ENCODE results near the gene NCOA6. TPM values are rescaled to one million over a fixed set of nuclear protein-coding genes. Genes with fewer than 3 reads are reported as not detected.
"Not testable (repeated sequence)": the region's sequence is repeated elsewhere in the genome, so short reads cannot be mapped to it uniquely, and the experiment has no call there.

NCOA6 gene
- total RNA-seq, 1 donor from 2014 or later = 80.7 TPM

DNA sequence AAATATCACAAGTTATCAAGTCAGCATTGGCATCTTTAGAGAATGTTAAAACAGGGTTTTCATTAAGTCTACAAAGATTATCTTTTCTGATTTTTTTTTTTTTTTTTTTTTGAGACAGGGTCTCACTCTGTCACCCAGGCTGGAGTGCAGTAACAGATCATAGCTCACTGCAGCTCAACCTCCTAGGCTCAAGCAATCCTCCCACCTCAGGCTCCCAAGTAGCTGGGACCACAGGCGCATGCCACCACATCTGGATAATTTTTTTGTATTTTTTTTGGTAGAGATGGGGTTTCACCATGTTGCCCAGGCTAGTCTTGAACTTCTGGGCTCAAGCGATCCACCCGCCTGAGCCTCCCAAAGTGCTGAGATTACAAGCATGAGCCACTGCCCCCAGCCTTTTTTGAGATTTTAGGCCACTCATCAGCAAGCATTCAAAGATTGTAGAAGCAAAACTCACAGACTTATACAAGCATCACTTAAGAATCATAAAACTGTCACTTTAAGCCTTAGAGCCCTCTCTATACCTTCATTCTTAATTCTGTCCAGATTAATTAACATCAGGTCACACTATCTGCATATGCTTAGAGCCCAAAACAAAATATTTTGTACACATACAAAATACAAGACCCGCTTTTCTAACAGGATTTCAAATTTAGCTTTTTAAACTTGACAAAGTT is 32.6 kb downstream of the NCOA6 start:
- Mint-ChIP-seq H3K36me3 (ENCODE audit: insufficient read depth) (peaks cover 10% of the 10 kb centered on the region), H3K27me3 (no peaks in the 10 kb centered on the region), H3K4me1 (ENCODE audit: low read depth) (peaks cover 9% of the 10 kb centered on the region)

DNA sequence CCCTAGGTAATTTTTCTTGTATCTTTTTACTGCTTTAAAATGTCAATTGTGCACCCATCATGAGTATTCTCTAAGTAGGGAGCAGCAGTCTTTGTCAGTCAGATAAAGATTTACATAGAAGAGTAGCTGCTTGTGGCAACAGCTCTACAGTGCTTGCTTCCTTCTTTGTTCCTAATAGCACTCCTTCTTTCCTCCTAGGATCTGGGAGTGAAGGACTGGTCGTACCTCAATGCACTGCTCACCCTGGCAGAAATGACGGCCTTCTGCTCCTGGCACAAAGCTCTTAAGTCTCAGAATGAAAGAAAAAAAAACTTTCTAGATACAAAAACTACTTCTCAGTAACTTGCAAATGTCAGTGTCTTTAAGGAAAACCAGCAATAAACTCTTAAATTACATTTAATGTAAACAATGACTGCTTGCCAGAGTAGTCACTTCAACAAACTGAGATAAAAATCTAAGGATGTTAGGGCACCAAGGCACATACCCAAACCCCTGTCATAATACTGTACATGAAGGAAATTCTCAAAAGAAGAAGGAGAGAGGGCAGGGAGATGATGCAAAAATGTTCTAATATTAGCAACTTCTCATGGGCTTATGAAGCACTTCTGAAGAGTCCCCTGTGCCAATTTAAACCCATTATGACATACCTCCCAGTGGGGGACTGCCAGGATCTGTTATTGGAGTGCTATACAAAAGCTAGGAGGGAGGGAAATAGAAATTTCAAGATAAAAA is 34.0 kb downstream of the NCOA6 start:
- DNase-seq (ENCODE audit: low spot score, unreplicated experiment) = no peak
- Mint-ChIP-seq H3K27ac (no peak overlapping the region), H3K9me3 (ENCODE audit: low read depth) (no peaks in the 10 kb centered on the region), H3K36me3 (ENCODE audit: insufficient read depth) (peaks cover 10% of the 10 kb centered on the region), H3K27me3 (no peaks in the 10 kb centered on the region), H3K4me3 (ENCODE audit: low read depth) (no peak overlapping the region), H3K4me1 (ENCODE audit: low read depth) (peaks cover under 1% of the 10 kb centered on the region)
- TF ChIP-seq, protein P1, sequence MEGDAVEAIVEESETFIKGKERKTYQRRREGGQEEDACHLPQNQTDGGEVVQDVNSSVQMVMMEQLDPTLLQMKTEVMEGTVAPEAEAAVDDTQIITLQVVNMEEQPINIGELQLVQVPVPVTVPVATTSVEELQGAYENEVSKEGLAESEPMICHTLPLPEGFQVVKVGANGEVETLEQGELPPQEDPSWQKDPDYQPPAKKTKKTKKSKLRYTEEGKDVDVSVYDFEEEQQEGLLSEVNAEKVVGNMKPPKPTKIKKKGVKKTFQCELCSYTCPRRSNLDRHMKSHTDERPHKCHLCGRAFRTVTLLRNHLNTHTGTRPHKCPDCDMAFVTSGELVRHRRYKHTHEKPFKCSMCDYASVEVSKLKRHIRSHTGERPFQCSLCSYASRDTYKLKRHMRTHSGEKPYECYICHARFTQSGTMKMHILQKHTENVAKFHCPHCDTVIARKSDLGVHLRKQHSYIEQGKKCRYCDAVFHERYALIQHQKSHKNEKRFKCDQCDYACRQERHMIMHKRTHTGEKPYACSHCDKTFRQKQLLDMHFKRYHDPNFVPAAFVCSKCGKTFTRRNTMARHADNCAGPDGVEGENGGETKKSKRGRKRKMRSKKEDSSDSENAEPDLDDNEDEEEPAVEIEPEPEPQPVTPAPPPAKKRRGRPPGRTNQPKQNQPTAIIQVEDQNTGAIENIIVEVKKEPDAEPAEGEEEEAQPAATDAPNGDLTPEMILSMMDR (IDR thresholded peaks at IDR 0.05; ENCODE audit: unreplicated experiment) = no peak

More for the DNA sequence above, 32.6 kb downstream of the NCOA6 start:
- DNase-seq (ENCODE audit: low spot score, unreplicated experiment) = no peak
- H3K9me3 Mint-ChIP-seq (ENCODE audit: low read depth) = no peaks in the 10 kb centered on the region
- TF ChIP-seq, protein P1 (IDR thresholded peaks at IDR 0.05; ENCODE audit: unreplicated experiment) = no peak
- peak overlapping the region; percentile 24 for H3K27ac Mint-ChIP-seq
- H3K4me3 Mint-ChIP-seq (ENCODE audit: low read depth) = no peak overlapping the region

DNA sequence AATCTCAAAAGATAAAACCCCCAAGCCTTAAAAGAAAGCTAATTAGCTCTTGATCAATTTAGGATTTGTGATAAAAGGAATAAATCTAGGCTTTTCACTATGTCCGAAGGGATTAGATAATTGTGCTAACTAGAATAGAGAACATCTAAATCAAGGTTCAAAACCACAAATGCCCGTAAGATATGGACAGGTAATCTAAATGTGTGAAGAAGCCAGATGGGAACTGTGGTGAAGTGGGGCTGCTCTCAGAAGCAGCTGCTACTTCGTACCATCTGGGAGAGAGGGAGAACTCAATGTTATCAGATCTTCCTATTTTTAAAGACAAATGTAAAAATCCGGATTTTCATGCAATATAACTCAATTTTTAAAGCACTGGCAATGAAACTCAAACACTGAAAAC is 44.2 kb downstream of the NCOA6 start:
- DNase-seq (ENCODE audit: low spot score, unreplicated experiment) = no peak
- no peak overlapping the region for H3K27ac Mint-ChIP-seq
- no peaks in the 10 kb centered on the region for H3K27me3 Mint-ChIP-seq
- TF ChIP-seq, protein P1 (IDR thresholded peaks at IDR 0.05; ENCODE audit: unreplicated experiment) = no peak
- H3K36me3 Mint-ChIP-seq (ENCODE audit: insufficient read depth) = peaks cover 14% of the 10 kb centered on the region
- H3K4me3 Mint-ChIP-seq (ENCODE audit: low read depth) = no peak overlapping the region
- H3K9me3 Mint-ChIP-seq (ENCODE audit: low read depth) = no peaks in the 10 kb centered on the region
- H3K4me1 Mint-ChIP-seq (ENCODE audit: low read depth) = peaks cover 10% of the 10 kb centered on the region

DNA sequence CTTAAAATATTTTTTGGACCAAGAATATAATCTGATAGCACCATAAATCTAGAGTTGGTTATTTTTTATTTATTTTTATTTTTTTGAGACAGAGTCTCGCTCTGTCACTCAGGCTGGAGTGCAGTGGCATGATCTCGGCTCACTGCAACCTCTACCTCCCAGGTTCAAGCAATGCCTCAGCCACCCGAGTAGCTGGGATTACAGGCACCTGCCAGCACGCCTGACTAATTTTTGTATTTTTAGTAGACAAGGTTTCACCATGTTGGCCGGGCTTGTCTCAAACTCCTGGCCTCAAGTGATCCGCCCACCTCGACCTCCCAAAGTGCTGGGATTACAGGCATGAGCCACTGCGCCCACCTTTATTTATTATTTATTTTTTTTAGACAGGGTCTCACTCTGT is 45.2 kb downstream of the NCOA6 start:
- DNase-seq (ENCODE audit: low spot score, unreplicated experiment); H3K4me3 Mint-ChIP-seq (ENCODE audit: low read depth); H3K27ac Mint-ChIP-seq; H3K4me1 Mint-ChIP-seq (ENCODE audit: low read depth); H3K27me3 Mint-ChIP-seq; H3K9me3 Mint-ChIP-seq (ENCODE audit: low read depth): not testable (repeated sequence)
- peaks cover 21% of the 10 kb centered on the region for H3K36me3 Mint-ChIP-seq (ENCODE audit: insufficient read depth)

DNA sequence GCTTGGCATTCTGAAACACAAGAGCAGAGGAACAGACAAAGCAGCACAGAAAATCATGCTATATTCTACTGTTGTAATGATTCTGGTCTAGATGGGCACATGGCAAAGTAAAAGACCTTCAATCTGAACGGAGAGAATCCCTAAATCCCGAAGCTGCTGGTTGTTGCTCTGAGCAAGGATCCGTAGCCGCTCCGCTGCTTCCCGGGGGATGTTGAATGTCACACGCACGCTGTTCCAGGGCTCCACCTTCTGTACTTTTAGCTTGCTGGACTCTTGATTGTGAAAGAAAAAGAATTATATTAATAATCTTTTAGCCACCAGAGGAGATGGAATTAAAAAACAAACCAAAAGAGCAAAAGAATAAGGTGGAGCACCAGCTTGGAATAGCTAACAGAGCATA is 49.3 kb downstream of the NCOA6 start:
- H3K9me3 Mint-ChIP-seq (ENCODE audit: low read depth) = no peaks in the 10 kb centered on the region
- H3K4me3 Mint-ChIP-seq (ENCODE audit: low read depth) = no peak overlapping the region
- TF ChIP-seq, protein P1 (IDR thresholded peaks at IDR 0.05; ENCODE audit: unreplicated experiment) = no peak
- DNase-seq (ENCODE audit: low spot score, unreplicated experiment) = no peak
- H3K4me1 Mint-ChIP-seq (ENCODE audit: low read depth) = peaks cover 6% of the 10 kb centered on the region
- no peaks in the 10 kb centered on the region for H3K27me3 Mint-ChIP-seq
- peak overlapping the region; percentile 74 for H3K27ac Mint-ChIP-seq
- peaks cover 42% of the 10 kb centered on the region for H3K36me3 Mint-ChIP-seq (ENCODE audit: insufficient read depth)
